HG03103 (cell line): ENCODE results near the gene TMEM238L.
"Not testable (repeated sequence)": the region's sequence is repeated elsewhere in the genome, so short reads cannot be mapped to it uniquely, and the experiment has no call there.

Experiments
- ATAC-seq: cut with Tn5 transposase; IDR thresholded peaks from one replicate; pipeline ENCODE4 v1.9.1; 2021; ENCODE audit warnings: low read depth; ENCODE audit not compliant: unreplicated experiment

TMEM238L gene

DNA sequence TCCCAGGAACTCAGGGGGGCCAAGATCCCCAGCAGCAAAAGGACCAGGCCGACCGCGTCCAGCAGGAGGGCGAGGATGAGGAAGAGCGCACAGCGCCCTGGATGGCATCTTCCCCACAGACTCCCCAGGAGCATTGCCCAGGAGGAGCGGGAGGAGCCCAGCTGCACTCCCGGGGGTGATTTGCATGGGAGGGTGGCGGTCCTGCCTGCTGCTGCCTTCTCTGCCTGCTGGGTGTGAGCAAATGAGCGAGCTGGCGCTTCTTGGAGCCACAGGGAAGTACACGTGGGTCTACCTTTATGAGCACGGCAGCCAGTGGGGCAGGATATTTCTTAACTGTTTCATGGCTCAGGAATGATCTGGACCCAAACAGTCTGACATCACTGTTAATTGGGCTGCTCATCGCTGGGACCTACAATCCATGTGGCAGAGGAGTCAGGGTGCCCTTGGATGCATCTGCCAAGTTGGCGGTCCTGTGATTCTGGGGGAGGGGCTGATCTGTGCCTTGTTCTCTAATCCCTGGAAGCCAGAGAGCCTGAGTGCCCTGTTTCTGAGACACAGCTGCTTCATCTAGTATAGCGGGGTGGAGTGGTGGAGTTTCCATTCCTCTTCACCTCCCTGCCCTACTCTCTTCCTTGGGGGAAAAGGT lies at the start of gene TMEM238L:
TMEM238L (minus strand) TSS at position 270 of the 646 bp plus-strand sequence; CDS start at position 134, 136 bp downstream.
- ATAC-seq: no peak

GRCh38 chr17:10846636-10847035 lies 42.7 kb upstream of the TMEM238L start:
- ATAC-seq: not testable (repeated sequence)

- no peak for ATAC-seq
Measured at GRCh38 chr17:10845388-10845751, 41.5 kb upstream of the TMEM238L start.

DNA sequence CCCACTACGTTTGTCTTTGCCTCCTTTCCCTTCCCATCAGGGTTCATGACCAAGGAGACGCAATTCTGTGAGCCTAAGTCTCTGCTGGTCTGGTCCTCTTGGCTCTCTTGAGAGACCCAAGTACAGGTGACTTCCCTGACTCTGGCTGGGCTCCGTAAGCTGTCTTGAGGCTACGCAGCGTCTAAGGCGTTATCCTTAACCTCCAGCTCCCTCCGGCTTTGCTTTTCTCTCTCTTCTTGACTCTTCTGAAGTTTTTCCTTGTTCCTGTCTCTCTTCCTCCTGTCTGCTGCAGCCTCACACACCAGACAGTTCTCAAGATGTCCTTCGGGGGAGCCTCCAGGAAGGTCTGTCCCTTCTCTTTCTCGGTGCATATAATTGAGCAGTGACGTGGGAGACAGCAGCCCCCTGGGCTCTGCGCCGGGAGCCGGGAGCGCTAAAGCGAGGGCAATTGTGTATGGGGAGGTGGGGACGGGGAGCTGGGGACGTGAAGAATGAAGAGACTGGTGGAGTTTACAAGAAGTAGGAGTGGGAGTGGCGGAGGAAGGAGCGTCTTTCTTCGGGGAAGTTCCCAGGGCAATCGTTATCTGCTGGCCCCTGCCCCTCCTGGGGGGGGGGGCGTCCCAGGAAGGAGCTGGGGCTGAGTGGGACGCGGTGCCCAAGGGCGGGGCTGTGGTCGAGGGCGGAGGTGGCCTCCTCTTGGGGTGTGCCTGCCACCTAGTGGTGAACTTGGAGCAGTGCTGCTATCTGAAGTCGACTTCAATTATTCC lies 40.9 kb upstream of the TMEM238L start:
- ATAC-seq: peak; percentile 92

GRCh38 chr17:10843811-10844210 lies 39.9 kb upstream of the TMEM238L start:
- ATAC-seq: no peak

DNA sequence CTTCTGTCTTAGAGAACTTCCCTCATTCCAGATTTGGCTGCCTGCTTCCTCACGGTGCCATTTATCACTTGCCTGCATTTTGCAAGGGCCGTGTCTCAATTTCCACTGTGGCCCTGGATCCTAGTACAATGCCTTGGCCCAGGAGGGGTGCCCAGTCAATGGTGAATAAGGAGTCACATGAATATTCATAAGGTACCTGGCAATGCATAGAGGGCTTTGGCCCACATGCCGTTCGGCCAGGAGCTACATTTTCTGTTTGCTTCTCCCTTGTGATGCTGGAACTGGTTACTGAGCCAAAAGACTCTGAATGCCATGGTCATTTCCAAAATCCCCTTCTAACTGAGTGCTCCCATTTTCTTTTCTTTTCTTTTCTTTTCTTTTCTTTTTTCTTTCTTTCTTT lies 38.8 kb upstream of the TMEM238L start:
- ATAC-seq: no peak

DNA sequence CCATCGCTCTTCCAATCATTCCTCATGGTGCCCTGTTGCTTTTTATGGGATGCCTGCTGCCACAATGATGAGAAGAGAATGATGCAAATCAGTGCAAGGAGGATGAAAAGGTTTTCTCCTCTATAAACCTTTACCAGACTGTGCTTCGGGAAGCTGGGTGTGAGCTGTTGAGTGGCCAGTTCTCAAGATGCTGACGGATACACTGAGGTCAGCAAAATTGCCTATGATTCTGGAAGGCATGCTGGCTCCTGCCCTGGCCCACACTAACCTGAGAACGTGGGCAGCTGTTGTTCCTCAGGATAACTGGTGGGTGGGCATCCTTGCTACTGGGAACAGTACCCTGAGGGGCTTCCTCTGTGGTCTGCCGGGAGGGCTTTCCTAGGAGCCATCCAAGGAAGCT lies 34.8 kb upstream of the TMEM238L start:
- no peak for ATAC-seq

- ATAC-seq: no peak
Measured at GRCh38 chr17:10837921-10838320, 34.0 kb upstream of the TMEM238L start, which contains the start of gene PIRT. Gene PIRT (minus strand): TSS chr17:10838087. CDS start chr17:10825645, 12,442 bp downstream.

- ATAC-seq: no peak
Measured at GRCh38 chr17:10836966-10837590, 33.2 kb upstream of the TMEM238L start.

DNA sequence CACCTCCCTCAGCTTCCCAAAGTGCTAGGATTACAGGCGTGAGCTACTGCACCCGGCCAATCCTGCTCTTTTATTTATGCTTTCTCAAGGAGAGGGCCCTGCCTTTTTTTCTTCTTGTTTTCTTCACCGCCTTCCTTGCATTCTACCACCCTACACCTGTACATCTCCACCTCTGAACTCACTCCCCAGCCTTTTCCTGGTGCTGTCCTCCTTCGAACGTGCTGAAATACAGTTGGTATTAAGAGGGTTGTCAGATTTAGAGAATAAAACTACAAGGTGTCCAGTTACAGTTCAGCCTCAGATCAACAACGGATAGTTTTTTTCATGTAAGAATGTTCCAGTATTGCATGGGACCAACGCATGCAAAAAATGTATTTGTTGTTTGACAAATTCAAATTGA lies 32.2 kb upstream of the TMEM238L start:
- no peak for ATAC-seq

- ATAC-seq: no peak
Measured at GRCh38 chr17:10831696-10832095, 27.8 kb upstream of the TMEM238L start.

- no peak for ATAC-seq
Measured at GRCh38 chr17:10827898-10828552, 24.1 kb upstream of the TMEM238L start.

DNA sequence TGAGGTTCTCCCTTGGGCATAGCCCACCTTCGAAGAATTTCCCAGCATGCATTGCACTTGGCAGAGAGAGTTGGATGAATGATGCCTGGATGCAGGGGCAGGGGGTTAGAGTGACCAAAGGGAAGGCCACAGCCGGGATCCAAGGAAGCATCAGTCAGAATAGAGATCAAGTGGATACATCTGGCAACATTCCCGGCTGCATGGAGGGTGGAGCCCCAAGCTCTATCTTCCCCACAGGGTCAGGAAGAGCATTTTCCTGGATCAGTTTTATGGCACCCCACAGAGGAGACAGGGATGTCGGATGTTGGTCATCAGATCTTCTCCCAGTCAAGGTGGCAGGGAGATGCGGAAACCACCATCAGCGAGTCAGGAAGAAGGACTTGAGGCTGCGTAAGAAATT lies 21.0 kb upstream of the TMEM238L start:
- no peak for ATAC-seq

DNA sequence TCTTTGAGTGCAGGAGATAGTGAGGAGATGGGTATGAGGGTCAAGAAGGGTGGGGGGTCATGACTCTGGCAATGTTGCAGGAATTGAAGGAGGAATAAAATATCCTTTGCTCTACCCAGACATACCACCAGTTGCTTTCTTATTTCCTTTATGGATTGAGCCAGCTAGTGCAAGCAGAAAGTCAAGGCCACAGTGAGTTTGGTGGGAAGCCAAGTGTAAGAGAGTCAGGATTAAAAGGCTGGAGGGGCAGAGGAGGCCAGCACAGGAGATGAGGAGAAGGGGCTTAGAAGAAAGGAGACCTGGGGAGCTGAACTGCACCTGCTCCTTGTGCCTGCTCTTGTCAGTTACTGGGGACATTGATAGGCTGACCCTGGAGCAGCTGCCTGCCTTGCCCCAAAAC lies 17.9 kb upstream of the TMEM238L start:
- ATAC-seq: no peak

DNA sequence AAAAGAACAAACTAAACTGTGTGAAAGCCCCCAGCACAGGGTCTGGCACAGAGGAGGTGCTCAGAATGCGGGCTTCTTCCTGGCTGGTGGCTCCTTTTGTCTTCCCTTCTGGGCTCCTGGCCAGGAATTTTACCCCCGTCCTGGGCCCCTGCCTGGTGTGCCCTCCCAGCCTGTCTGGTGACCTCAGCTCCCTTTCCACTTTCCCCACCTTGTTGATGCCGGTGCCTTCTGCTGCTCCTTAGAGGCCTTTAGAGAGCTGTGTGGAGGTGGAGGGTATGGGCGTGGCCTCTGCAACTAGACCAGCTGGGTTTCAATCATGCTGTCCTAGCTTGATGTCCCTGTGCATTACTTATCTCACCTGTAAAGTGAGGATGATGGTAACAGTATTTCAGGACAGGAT lies 17.2 kb upstream of the TMEM238L start:
- no peak for ATAC-seq

GRCh38 chr17:10815319-10815718 lies 11.4 kb upstream of the TMEM238L start:
- no peak for ATAC-seq

DNA sequence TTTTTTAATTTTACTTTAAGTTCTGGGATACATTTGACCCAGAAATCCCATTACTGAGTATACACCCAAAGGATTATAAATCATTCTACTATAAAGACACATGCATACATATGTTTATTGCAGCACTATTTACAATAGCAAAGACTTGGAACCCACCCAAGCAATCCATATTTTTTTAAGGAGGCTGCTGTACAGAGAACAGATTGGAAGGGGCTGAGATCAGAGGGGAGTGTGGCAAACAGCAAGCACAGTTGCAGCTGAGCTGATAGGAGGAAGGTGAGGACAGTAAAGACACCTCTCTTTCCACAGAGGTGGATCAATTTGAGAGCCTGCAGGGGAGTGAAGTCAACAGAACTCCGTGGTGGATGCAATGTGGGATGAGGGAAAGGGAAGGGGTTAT lies 10.2 kb upstream of the TMEM238L start:
- no peak for ATAC-seq

DNA sequence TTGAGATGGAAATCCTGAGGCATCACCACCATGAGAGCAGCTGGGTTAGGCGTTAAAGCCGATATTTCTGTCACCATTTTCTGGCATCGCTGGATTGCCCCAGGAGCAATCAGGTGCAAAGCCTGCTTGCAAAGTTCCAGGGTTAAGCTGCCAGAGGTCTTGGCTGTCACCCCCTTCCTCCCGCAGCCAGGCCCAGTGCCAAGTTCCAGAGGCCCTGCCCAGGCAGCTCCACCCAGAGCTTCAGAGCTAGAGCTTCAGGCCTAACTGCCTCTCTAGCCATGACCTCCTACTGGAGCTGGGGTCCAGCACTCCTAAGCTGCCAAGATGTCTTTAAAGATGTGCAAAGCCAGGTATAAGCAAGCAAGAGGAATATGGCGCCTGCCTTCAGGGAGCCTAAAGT lies 8.8 kb upstream of the TMEM238L start:
- ATAC-seq: no peak

DNA sequence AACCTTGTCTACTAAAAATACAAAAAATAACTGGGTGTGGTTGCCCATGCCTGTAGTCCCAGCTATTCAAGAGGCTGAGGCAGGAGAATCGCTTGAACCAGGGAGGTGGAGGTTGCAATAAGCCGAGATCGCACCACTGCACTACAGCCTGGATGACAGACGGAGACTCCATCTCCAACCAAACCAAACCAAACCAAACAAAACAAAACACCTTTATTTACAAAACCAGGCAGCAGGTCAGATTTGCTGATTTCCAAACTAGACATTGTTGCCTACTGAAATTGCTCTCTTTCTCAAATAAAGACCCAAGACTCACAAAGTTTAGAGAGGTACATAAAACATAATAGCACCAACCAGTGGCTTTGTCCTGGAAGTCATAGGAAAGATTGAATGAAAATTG lies 5.7 kb upstream of the TMEM238L start:
- ATAC-seq: no peak

DNA sequence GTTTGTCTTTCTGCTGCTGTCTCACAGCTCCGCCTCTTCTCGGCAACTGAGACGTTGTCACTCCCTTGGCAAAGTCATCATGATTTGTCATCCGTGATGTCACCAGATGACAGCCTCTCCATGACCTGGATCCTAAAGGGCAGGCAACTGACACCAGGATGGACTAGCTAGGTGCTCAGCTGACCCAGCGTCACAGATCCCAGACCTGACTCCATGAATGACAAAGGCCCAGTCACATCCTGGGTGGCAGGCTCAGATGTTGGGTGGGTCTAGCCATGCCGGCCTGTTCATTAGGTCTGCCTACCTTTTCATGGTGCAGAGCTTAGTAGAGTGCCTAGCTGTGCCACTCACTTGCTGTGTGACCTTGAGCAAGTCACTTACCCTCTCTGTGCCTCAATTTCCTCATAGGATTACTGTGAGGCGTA lies 3.8 kb upstream of the TMEM238L start:
- no peak for ATAC-seq
